CD4-positive, alpha-beta T cell treated with Interleukin-4 for 1 hour (primary cell): ENCODE results near the gene NHS.

Experiments
- DNase-seq, 2 donors: peaks; one replicate each; pipeline ENCODE4 v3.0.0-alpha.2; 2020 to 2022

Gene NHS

GRCh38 chrX:17374619-17375366 lies at the start of gene NHS:
NHS (plus strand) TSS chrX:17375200; CDS start chrX:17375758, 558 bp downstream.
- DNase-seq = no peak

- DNase-seq = no peak
Observed at GRCh38 chrX:17328837-17329236, 46.2 kb upstream of the NHS start.

GRCh38 chrX:17336377-17336776 lies 38.6 kb upstream of the NHS start:
- no peak for DNase-seq

- no peak for DNase-seq
Observed at GRCh38 chrX:17355976-17356375, 19.0 kb upstream of the NHS start.

- DNase-seq = no peak
Observed at GRCh38 chrX:17359500-17359899, 15.5 kb upstream of the NHS start.

GRCh38 chrX:17361620-17362019 lies 13.4 kb upstream of the NHS start:
- peak in 1 of 2 donors; percentile 2 for DNase-seq

GRCh38 chrX:17368002-17368401 lies 7.0 kb upstream of the NHS start:
- no peak for DNase-seq

GRCh38 chrX:17369309-17369708 lies 5.7 kb upstream of the NHS start:
- no peak for DNase-seq

- DNase-seq = no peak
Observed at GRCh38 chrX:17370191-17370590, 4.8 kb upstream of the NHS start.

- no peak for DNase-seq
Observed at GRCh38 chrX:17372052-17372451, 2.9 kb upstream of the NHS start.

GRCh38 chrX:17373337-17373736 lies 1.7 kb upstream of the NHS start:
- DNase-seq = no peak

- no peak for DNase-seq
Observed at GRCh38 chrX:17375367-17375636, 302 bp downstream of the NHS start.

GRCh38 chrX:17375637-17376430 lies 834 bp downstream of the NHS start:
- no peak for DNase-seq

- no peak for DNase-seq
Observed at GRCh38 chrX:17376431-17377077, 1.6 kb downstream of the NHS start.

GRCh38 chrX:17377091-17377717 lies 2.2 kb downstream of the NHS start:
- DNase-seq = no peak

GRCh38 chrX:17377795-17378194 lies 2.8 kb downstream of the NHS start:
- no peak for DNase-seq

GRCh38 chrX:17380221-17380620 lies 5.2 kb downstream of the NHS start:
- no peak for DNase-seq

GRCh38 chrX:17390419-17390850 lies 15.4 kb downstream of the NHS start:
- no peak for DNase-seq

GRCh38 chrX:17395154-17395553 lies 20.2 kb downstream of the NHS start:
- no peak for DNase-seq

GRCh38 chrX:17397074-17397473 lies 22.1 kb downstream of the NHS start:
- no peak for DNase-seq

- DNase-seq = no peak
Observed at GRCh38 chrX:17403189-17403691, 28.2 kb downstream of the NHS start.

- DNase-seq = no peak
Observed at GRCh38 chrX:17403972-17404371, 29.0 kb downstream of the NHS start.

GRCh38 chrX:17405225-17405969 lies 30.4 kb downstream of the NHS start:
- DNase-seq = no peak
